SIG-M5 treated with dmso at 0.1 percent for 504 hours (cell line): ENCODE data around the gene COQ9.
"Not testable (repeated sequence)": the region's sequence is repeated elsewhere in the genome, so short reads cannot be mapped to it uniquely, and the experiment has no call there.

Experiments
- DNase-seq: peaks from one replicate; lab custom pipeline; 2025; ENCODE audit not compliant: unreplicated experiment; lab: John Stamatoyannopoulos, UW

COQ9 gene

GRCh38 chr16:57426356-57426755 is 20.9 kb upstream of the COQ9 start:
- DNase-seq = no peak

GRCh38 chr16:57427307-57427706 is 20.0 kb upstream of the COQ9 start:
- DNase-seq = no peak

- no peak for DNase-seq
Observed at GRCh38 chr16:57427824-57428223, 19.5 kb upstream of the COQ9 start.

- DNase-seq = no peak
Observed at GRCh38 chr16:57430955-57431354, 16.3 kb upstream of the COQ9 start.

- no peak for DNase-seq
Observed at GRCh38 chr16:57432505-57432904, 14.8 kb upstream of the COQ9 start.

GRCh38 chr16:57432989-57433388 is 14.3 kb upstream of the COQ9 start:
- no peak for DNase-seq

GRCh38 chr16:57434003-57434402 is 13.3 kb upstream of the COQ9 start:
- DNase-seq = no peak

GRCh38 chr16:57435838-57436237 is 11.4 kb upstream of the COQ9 start:
- no peak for DNase-seq

- DNase-seq = not testable (repeated sequence)
Observed at GRCh38 chr16:57439947-57440346, 7.3 kb upstream of the COQ9 start.

GRCh38 chr16:57440551-57440950 is 6.7 kb upstream of the COQ9 start:
- not testable (repeated sequence) for DNase-seq

GRCh38 chr16:57444711-57445110 is 2.6 kb upstream of the COQ9 start:
- DNase-seq = no peak

- DNase-seq = no peak
Observed at GRCh38 chr16:57445510-57445909, 1.8 kb upstream of the COQ9 start.

GRCh38 chr16:57446531-57447185 is 621 bp upstream of the COQ9 start:
- DNase-seq = peak; percentile 10

- DNase-seq = no peak
Observed at GRCh38 chr16:57452021-57452420, 4.7 kb downstream of the COQ9 start.

- peak; percentile 73 for DNase-seq
Observed at GRCh38 chr16:57462209-57462977, 15.1 kb downstream of the COQ9 start, which contains the start of gene POLR2C. Gene POLR2C (plus strand): TSS chr16:57462679. CDS start chr16:57462725, 46 bp downstream.

GRCh38 chr16:57462978-57463362 is 15.7 kb downstream of the COQ9 start:
- DNase-seq = no peak

GRCh38 chr16:57464523-57464922 is 17.2 kb downstream of the COQ9 start:
- no peak for DNase-seq

- DNase-seq = no peak
Observed at GRCh38 chr16:57468346-57468745, 21.1 kb downstream of the COQ9 start.

GRCh38 chr16:57469046-57469445 is 21.8 kb downstream of the COQ9 start:
- DNase-seq = no peak

- DNase-seq = no peak
Observed at GRCh38 chr16:57469917-57470470, 22.7 kb downstream of the COQ9 start.

GRCh38 chr16:57470711-57471110 is 23.4 kb downstream of the COQ9 start:
- no peak for DNase-seq

- DNase-seq = no peak
Observed at GRCh38 chr16:57471209-57471608, 23.9 kb downstream of the COQ9 start.
